Cardiac muscle cell (in vitro differentiated cells and primary cell): ENCODE data around the gene IL6. TPM values are rescaled to one million over a fixed set of nuclear protein-coding genes. Genes with fewer than 3 reads are reported as not detected.

Experiments
- DNase-seq, 2 donors: peaks; one replicate each; pipeline versions ENCODE4 v3.0.0 to v3.0.0-alpha.2; 2010 to 2017; ENCODE audit warnings: low read depth in 1 of 2, low spot score in 1 of 2
- H3K27ac ChIP-seq: fragments of 200-600 bp; sonication (generic); 2 replicates; pipeline ENCODE4 v1.5.1; 2016
- H3K27me3 ChIP-seq: fragments of 200-600 bp; sonication (generic); 2 replicates; pipeline ENCODE4 v1.6.0; 2016; ENCODE audit warnings: control low read depth
- H3K36me3 ChIP-seq: fragments of 200-600 bp; sonication (generic); 2 replicates; pipeline ENCODE4 v1.5.1; 2016; ENCODE audit warnings: control low read depth
- H3K4me1 ChIP-seq: fragments of 200-600 bp; sonication (generic); 2 replicates; pipeline ENCODE4 v1.8.1; 2017; ENCODE audit warnings: low read depth, mild to moderate bottlenecking, mixed run types
- H3K4me3 ChIP-seq: fragments of 200-600 bp; sonication (generic); 2 replicates; pipeline ENCODE4 v1.5.1; 2016; ENCODE audit warnings: mild to moderate bottlenecking
- H3K9me3 ChIP-seq: fragments of 200-600 bp; sonication (generic); 2 replicates; pipeline ENCODE4 v1.5.1; 2017; ENCODE audit warnings: low read depth, mild to moderate bottlenecking, control low read depth
- CTCF ChIP-seq: IDR thresholded peaks from 2 replicates; pipeline ENCODE4 v1.5.1; 2012; ENCODE audit warnings: low read depth, mild to moderate bottlenecking, low read length
- polyA plus RNA-seq: library from polyadenylated mRNA; unstranded; fragments of >200 nt; fragmentation: Nextera tagmentation; extraction: Ambion mirVana; gene quantifications from 2 replicates; pipeline ENCODE4 v1.2.1, GENCODE V29; 2016
- total RNA-seq: library from RNA; depleted of rRNA; stranded (reverse); fragments of >200 nt; gene quantifications from 2 replicates; pipeline ENCODE4 v1.2.3, GENCODE V29; 2016

The IL6 gene
- total and polyA plus RNA-seq, 2 experiments from 2014 or later = not detected

DNA sequence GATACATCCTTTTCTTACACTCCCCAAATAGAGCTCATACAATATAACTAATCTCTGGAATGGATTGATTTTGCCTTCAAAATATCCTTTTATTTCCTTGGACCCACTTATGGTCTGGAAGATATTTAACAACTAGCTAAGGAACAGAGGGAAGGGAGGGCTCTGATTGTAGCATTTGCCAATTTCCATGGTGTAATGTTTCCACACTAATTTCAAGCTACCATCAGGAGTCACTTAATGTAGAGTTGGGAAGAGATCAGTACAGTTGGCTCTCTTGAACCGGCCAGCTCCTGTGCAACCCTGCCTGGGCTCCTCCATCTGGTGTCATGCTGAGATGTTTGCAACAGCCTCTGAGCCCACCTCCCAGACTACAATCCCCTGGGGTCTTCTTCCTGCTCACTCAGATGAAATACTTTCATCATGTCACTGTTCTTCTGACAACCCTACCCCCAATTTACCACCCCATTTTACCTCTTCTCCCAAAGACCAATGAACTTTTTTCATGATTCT lies 8.0 kb upstream of the IL6 start:
- Histone ChIP-seq H3K27me3 (no peaks in the 10 kb centered on the region), H3K4me3 (no peak overlapping the region), H3K4me1 (no peaks in the 10 kb centered on the region), H3K9me3 (no peaks in the 10 kb centered on the region), H3K36me3 (no peaks in the 10 kb centered on the region), H3K27ac (no peak overlapping the region)
- peak in 1 of 2 donors; percentile 25 for DNase-seq
- no peak for TF ChIP-seq CTCF

- no peaks in the 10 kb centered on the region for H3K4me1 ChIP-seq
- H3K27ac ChIP-seq = no peak overlapping the region
- H3K9me3 ChIP-seq = no peaks in the 10 kb centered on the region
- H3K36me3 ChIP-seq = no peaks in the 10 kb centered on the region
- H3K27me3 ChIP-seq = no peaks in the 10 kb centered on the region
- DNase-seq = peak in 1 of 2 donors; percentile 67
- no peak for TF ChIP-seq CTCF
- H3K4me3 ChIP-seq = no peak overlapping the region
These were observed 5.9 kb upstream of the IL6 start for GRCh38 chr7:22720791-22721786.

- Histone ChIP-seq H3K9me3 (no peaks in the 10 kb centered on the region), H3K27ac (peak overlapping the region; percentile 41), H3K27me3 (no peaks in the 10 kb centered on the region), H3K36me3 (no peaks in the 10 kb centered on the region), H3K4me1 (peaks cover 4% of the 10 kb centered on the region), H3K4me3 (no peak overlapping the region)
- no peak for TF ChIP-seq CTCF
- no peak for DNase-seq
These were observed 4.3 kb upstream of the IL6 start for GRCh38 chr7:22722536-22723180.

DNA sequence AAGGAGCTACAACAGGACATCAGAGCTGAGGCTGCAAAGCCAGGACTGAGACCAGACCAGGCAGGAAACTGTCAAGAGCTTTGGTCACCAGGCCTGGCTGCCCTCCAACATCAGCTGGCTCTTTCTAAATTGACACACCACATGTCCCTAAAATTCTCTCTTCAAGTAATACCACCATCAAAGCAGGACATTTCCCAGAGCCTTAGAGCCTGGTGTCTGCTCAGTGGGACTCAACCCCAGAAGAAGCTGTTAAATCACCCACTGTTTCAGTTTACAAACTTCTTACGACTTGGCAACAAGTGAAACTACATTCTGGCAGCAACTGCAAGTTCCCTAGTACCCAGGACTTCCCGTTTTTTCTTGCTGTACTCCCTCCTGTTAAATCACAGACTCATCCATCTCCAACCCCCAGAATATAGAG lies 3.8 kb upstream of the IL6 start:
- peak; percentile 46 to 55 for DNase-seq
- Histone ChIP-seq H3K4me3 (no peak overlapping the region), H3K9me3 (no peaks in the 10 kb centered on the region), H3K36me3 (no peaks in the 10 kb centered on the region), H3K27me3 (no peaks in the 10 kb centered on the region), H3K27ac (peak overlapping the region; percentile 41), H3K4me1 (peaks cover 4% of the 10 kb centered on the region)
- TF ChIP-seq CTCF = no peak

GRCh38 chr7:22723637-22724036 lies 3.4 kb upstream of the IL6 start:
- Histone ChIP-seq H3K27ac (no peak overlapping the region), H3K4me1 (peaks cover 4% of the 10 kb centered on the region)

More at GRCh38 chr7:22723637-22724036, 3.4 kb upstream of the IL6 start:
- H3K36me3 ChIP-seq = no peaks in the 10 kb centered on the region
- H3K9me3 ChIP-seq = no peaks in the 10 kb centered on the region
- no peak for TF ChIP-seq CTCF
- H3K4me3 ChIP-seq = no peak overlapping the region
- H3K27me3 ChIP-seq = no peaks in the 10 kb centered on the region
- peak in 1 of 2 donors; percentile 70 for DNase-seq
